K562 (cell line): Measurements from ENCODE around the gene ZNF598. TPM values are rescaled to one million over a fixed set of nuclear protein-coding genes. Genes with fewer than 3 reads are reported as not detected.
A peak's percentile ranks its signal among the peaks of the same experiment; 100 is the strongest.

Experiments
- ATAC-seq: fragments of 200-7000 bp; cut with Tn5 transposase; 3 replicates; pipeline ENCODE4 v1.9.1; 2020; ENCODE audit warnings: moderate library complexity
- BruUV-seq: library from RNA; stranded (reverse); fragments of 400-500 nt; replicated peaks from 2 replicates; lab custom pipeline; 2021; lab: Mats Ljungman, UMichigan
- CTCF ChIA-PET: fragments of 300-600 bp; formaldehyde crosslinking; extraction: SDS; loops from one replicate; lab custom pipeline; 2021; ENCODE audit warnings: low intra/inter-chr PET ratio; lab: Yijun Ruan, JAX
- POLR2A ChIA-PET: fragments of 300-600, 350-650 bp; sonication (Branson Sonifier 250); formaldehyde crosslinking; extraction: SDS; loops from one replicate; lab custom pipeline; 2021; ENCODE audit warnings: antibody characterized with exemption, inconsistent platforms; lab: Yijun Ruan, JAX
- DNase-seq, 4 experiments: peaks; one replicate each; pipeline versions ENCODE4 v3.0.0 to v3.0.0-alpha.2; 2011 to 2018; ENCODE audit warnings: low spot score in 3 of 4, mixed read lengths in 3 of 4; ENCODE audit errors: extremely low read depth in 1 of 4
- FAIRE-seq: peaks from 2 replicates; lab custom pipeline; 2011; peaks lifted over from hg19 to GRCh38; lab: Jason Lieb, UNC
- H2AFZ ChIP-seq: 2 replicates; pipeline ENCODE4 v1.6.0; 2011; ENCODE audit warnings: low read depth, low read length, control low read depth, inconsistent platforms
- H3K27ac ChIP-seq: fragments of 200-600 bp; 3 replicates; pipeline ENCODE4 v1.8.0; 2011; ENCODE audit warnings: low read depth, mild to moderate bottlenecking, control low read depth, inconsistent platforms, low read length, moderate library complexity, mixed read lengths; ENCODE audit errors: extremely low read depth
- H3K27me3 ChIP-seq, 2 experiments: fragments of 300-600 bp in 1 of 2; 2 replicates in 1 of 2; 3 replicates in 1 of 2; pipeline versions ENCODE4 v1.6.0 to v1.8.0; 2011; ENCODE audit warnings: inconsistent platforms in 2 of 2, low read length in 2 of 2, mild to moderate bottlenecking in 1 of 2, mixed read lengths in 1 of 2, moderate library complexity in 1 of 2; ENCODE audit not compliant: control insufficient read depth in 2 of 2, insufficient read depth in 2 of 2
- H3K36me3 ChIP-seq: fragments of 300-600 bp; 3 replicates; pipeline ENCODE4 v1.8.0; 2011; ENCODE audit warnings: mild to moderate bottlenecking, low read length, inconsistent platforms; ENCODE audit not compliant: control insufficient read depth, insufficient read depth
- H3K4me1 ChIP-seq, 2 experiments: fragments of 200-600 bp in 1 of 2; replicated peaks in 1 of 2; 2 replicates in 1 of 2; 3 replicates in 1 of 2; pipeline versions ENCODE4 v1.5.1 to v1.8.0; 2011; ENCODE audit warnings: inconsistent platforms in 2 of 2, low read length in 2 of 2, mild to moderate bottlenecking in 1 of 2, mixed read lengths in 1 of 2, moderate library complexity in 1 of 2; ENCODE audit not compliant: control insufficient read depth in 2 of 2, insufficient read depth in 2 of 2
- H3K4me2 ChIP-seq: 2 replicates; pipeline ENCODE4 v1.6.1; 2011; ENCODE audit warnings: low read length, control low read depth, inconsistent platforms, mixed read lengths; ENCODE audit not compliant: insufficient read depth
- H3K4me3 ChIP-seq: fragments of 200-600 bp; sonication (generic), shearing (Covaris generic); 2 replicates; pipeline ENCODE4 v1.5.1; 2016; ENCODE audit warnings: control low read depth, inconsistent platforms
- H3K79me2 ChIP-seq: fragments of 200-600 bp; 3 replicates; pipeline ENCODE4 v1.8.0; 2011; ENCODE audit warnings: low read length, inconsistent platforms; ENCODE audit not compliant: control insufficient read depth, insufficient read depth
- H3K9ac ChIP-seq, 2 experiments: 2 replicates each; pipeline versions ENCODE4 v1.6.0 to v1.6.1; 2011; ENCODE audit warnings: low read depth in 2 of 2, low read length in 2 of 2, control low read depth in 1 of 2, inconsistent platforms in 1 of 2, mild to moderate bottlenecking in 1 of 2, mixed read lengths in 1 of 2; ENCODE audit not compliant: insufficient read depth in 1 of 2
- H3K9me1 ChIP-seq: one replicate; pipeline ENCODE4 v1.6.0; 2011; ENCODE audit warnings: inconsistent platforms, mild to moderate bottlenecking, low read length, moderate library complexity; ENCODE audit not compliant: control insufficient read depth, insufficient read depth
- H3K9me3 ChIP-seq: replicated peaks from 2 replicates; pipeline ENCODE4 v1.5.1; 2011; ENCODE audit warnings: low read depth, low read length, inconsistent platforms; ENCODE audit not compliant: control insufficient read depth, insufficient read depth
- H4K20me1 ChIP-seq: replicated peaks from 2 replicates; pipeline ENCODE4 v1.6.1; 2011; ENCODE audit warnings: low read length, inconsistent platforms, mixed read lengths; ENCODE audit not compliant: control insufficient read depth, insufficient read depth
- ATF1 ChIP-seq, 2 experiments: fragments of 450-650 bp in 1 of 2; IDR thresholded peaks; 2 replicates each; pipeline ENCODE4 v1.6.1; 2016; ENCODE audit warnings: missing compliant biosample characterization in 1 of 2, missing genetic modification characterization in 1 of 2
- GABPA ChIP-seq: fragments of 200-800 bp; sonication (Bioruptor generic); conservative IDR thresholded peaks from 2 replicates; pipeline ENCODE4 v1.6.1; 2016; ENCODE audit warnings: low read depth, missing genetic modification characterization, missing compliant biosample characterization
- PTRF ChIP-seq: fragments of 450-650 bp; IDR thresholded peaks from 2 replicates; pipeline ENCODE4 v1.6.1; 2016; ENCODE audit warnings: mild to moderate bottlenecking, missing genetic modification characterization, missing compliant biosample characterization
- PURB ChIP-seq: sonication (generic); formaldehyde crosslinking; IDR thresholded peaks from 2 replicates; pipeline ENCODE4 v1.9.0; 2021; ENCODE audit warnings: low read depth, mild to moderate bottlenecking, missing genetic modification reagents
- RFX7 ChIP-seq: fragments of 250-450 bp; sonication (Bioruptor Pico); IDR thresholded peaks from 2 replicates; pipeline ENCODE4 v1.5.1; 2021; ENCODE audit warnings: mild to moderate bottlenecking
- TBP ChIP-seq: optimal IDR thresholded peaks from 2 replicates; pipeline ENCODE3; 2011; ENCODE audit warnings: low read depth, low read length, improper control_type of control experiment
- YY1 ChIP-seq, 3 experiments: IDR thresholded peaks; 2 replicates each; pipeline ENCODE4 v1.6.1; 2011; ENCODE audit warnings: low read length in 2 of 3, mild to moderate bottlenecking in 2 of 3, moderate library complexity in 2 of 3, borderline replicate concordance in 1 of 3, control low read depth in 1 of 3, low read depth in 1 of 3; ENCODE audit not compliant: insufficient read depth in 3 of 3, insufficient replicate concordance in 2 of 3, control insufficient read depth in 1 of 3, insufficient read length in 1 of 3; ENCODE audit errors: extremely low read depth in 1 of 3
- ZNF23 ChIP-seq: fragments of 250-450 bp; sonication (Bioruptor Pico); IDR thresholded peaks from 2 replicates; pipeline ENCODE4 v1.4.0; 2020; ENCODE audit warnings: mild to moderate bottlenecking
- ZNF316 ChIP-seq: fragments of 450-650 bp; IDR thresholded peaks from 2 replicates; pipeline ENCODE4 v1.6.1; 2016
- ZNF76 ChIP-seq: fragments of 250-450 bp; sonication (Bioruptor Pico); IDR thresholded peaks from 2 replicates; pipeline ENCODE4 v1.4.0; 2020; ENCODE audit warnings: mild to moderate bottlenecking, moderate library complexity, borderline replicate concordance
- ZNF766 ChIP-seq: fragments of 200-800 bp; sonication (Bioruptor generic); conservative IDR thresholded peaks from 2 replicates; pipeline ENCODE4 v1.6.1; 2016; ENCODE audit warnings: missing genetic modification characterization, missing compliant biosample characterization
- WGBS: fragments of 100-300 bp; shearing (Covaris generic); methylation state at CpG from one replicate; pipeline ENCODE4 v1.1.6; 2016; ENCODE audit warnings: low coverage, mixed read lengths; ENCODE audit not compliant: insufficient coverage; ENCODE audit errors: missing lambda C conversion rate; 5-methylcytosine and 5-hydroxymethylcytosine counted together
- in situ Hi-C: fragments of 300-500 bp; cut with MboI; formaldehyde crosslinking; loops from 4 replicates; pipeline ENCODE4 v1.15.0; 2018; ENCODE audit warnings: inconsistent platforms, mixed read lengths
- intact Hi-C: fragments of 100-400 bp; cut with micrococcal nuclease; formaldehyde crosslinking; loops from 2 replicates; pipeline ENCODE4 v1.14.2; 2022
- polyA plus RNA-seq, 8 experiments: library from polyadenylated mRNA; depleted of rRNA in 4 of 8; stranded (reverse) in 5 of 8; unstranded in 3 of 8; fragments of >200 nt; fragmentation: Nextera tagmentation in 2 of 8; fragmentation: Illumina TruSeq in 1 of 8; extraction: Ambion mirVana in 2 of 8; extraction: Trizol in 1 of 8; gene quantifications; 2 replicates each; pipeline versions ENCODE4 v1.2.1 to v1.2.3, GENCODE V29; 2011 to 2014; ENCODE audit warnings: inconsistent platforms in 1 of 8, missing spikeins in 1 of 8
- total RNA-seq, 7 experiments: library from RNA; depleted of rRNA in 6 of 7; stranded (reverse); fragments of >200 nt in 6 of 7; fragmentation: Illumina TruSeq in 2 of 7; extraction: Trizol in 2 of 7; gene quantifications; 2 replicates each; pipeline versions ENCODE4 v1.2.1 to v1.2.3, GENCODE V29; 2011 to 2021; ENCODE audit warnings: low replicate concordance in 1 of 7
- TF ChIP-seq, protein P1 (sequence below): sonication (generic); formaldehyde crosslinking; IDR thresholded peaks from 2 replicates; pipeline ENCODE4 v1.8.0; 2022; ENCODE audit warnings: mild to moderate bottlenecking, low read depth, missing genetic modification reagents
- TF ChIP-seq, protein P2 (sequence below): fragments of 250-450 bp; sonication (Bioruptor Pico); IDR thresholded peaks from 2 replicates; pipeline ENCODE4 v1.9.0; 2021; ENCODE audit warnings: mild to moderate bottlenecking, inconsistent platforms
- TF ChIP-seq, protein P3 (sequence below): fragments of 250-450 bp; sonication (Bioruptor Pico); IDR thresholded peaks from 2 replicates; pipeline ENCODE4 v1.8.0; 2022; ENCODE audit warnings: moderate library complexity, mild to moderate bottlenecking, inconsistent platforms

The ZNF598 gene
- total and polyA plus RNA-seq, 9 of the 15 experiments (the other 6 are each of a cell fraction or from before 2014, with no cell fraction given), result 0.11 to 115 (median 29.6) TPM

DNA sequence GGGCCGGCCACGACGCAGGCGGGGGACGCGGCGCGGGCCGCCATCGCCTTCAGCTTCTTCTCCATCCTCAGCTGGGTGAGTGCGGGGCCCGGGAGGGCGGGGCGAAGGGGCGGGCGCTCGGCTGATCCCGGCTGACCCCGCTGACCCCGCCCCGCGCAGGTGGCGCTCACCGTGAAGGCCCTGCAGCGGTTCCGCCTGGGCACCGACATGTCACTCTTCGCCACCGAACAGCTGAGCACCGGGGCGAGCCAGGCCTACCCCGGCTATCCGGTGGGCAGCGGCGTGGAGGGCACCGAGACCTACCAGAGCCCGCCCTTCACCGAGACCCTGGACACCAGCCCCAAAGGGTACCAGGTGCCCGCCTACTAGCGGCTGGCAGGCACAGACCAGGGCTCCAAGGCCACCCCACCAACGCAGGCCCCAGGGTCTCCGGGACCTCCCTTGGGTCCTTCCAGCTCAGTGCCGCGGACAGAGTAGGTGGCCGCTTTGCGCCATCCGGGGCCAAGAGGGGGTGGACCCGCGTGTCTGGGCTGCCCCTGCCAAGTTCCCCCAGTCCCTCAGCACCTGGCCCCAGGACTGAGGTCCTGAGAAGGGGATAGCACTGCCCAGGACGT lies 16.8 kb downstream of the ZNF598 start (continued):
- TF ChIP-seq, protein P1, sequence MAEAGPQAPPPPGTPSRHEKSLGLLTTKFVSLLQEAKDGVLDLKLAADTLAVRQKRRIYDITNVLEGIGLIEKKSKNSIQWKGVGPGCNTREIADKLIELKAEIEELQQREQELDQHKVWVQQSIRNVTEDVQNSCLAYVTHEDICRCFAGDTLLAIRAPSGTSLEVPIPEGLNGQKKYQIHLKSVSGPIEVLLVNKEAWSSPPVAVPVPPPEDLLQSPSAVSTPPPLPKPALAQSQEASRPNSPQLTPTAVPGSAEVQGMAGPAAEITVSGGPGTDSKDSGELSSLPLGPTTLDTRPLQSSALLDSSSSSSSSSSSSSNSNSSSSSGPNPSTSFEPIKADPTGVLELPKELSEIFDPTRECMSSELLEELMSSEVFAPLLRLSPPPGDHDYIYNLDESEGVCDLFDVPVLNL, result 0 out of 2 replicates have a peak, but pooled peaks have one; percentile 1
- TF ChIP-seq ZNF23 (CRISPR knock-in tag), result no peak
- TF ChIP-seq, all 486 proteins: peak for 29

DNA sequence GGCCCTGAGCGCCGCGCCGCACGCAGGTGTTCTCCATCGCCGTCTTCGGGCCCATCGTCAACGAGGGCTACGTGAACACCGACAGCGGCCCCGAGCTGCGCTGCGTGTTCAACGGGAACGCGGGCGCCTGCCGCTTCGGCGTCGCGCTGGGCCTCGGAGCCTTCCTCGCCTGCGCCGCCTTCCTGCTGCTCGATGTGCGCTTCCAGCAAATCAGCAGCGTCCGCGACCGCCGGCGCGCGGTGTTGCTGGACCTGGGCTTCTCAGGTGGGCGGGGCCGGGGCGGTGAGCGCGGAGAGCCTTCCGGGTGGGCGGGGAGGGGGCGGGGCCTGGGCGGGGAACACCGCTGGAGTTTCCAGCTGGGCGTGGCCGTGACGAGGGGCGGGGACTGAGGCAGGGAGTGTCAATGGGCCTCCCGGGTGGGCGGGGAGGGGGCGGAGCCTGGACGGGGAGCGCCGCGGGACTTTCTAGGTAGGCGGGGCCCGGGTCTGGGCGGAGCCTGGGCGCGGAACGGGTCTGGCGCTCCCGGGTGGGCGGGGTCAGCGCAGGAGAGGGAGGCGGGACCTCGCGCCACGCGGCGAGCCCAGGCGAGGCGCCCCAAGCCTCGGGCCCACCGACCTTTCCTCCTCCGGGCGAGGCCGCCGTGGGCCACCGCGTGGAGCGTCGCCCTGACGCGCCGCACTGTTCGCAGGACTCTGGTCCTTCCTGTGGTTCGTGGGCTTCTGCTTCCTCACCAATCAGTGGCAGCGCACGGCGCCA lies 17.5 kb downstream of the ZNF598 start:
- POLR2A ChIA-PET, result interaction anchor here (0.5 to 5.5 kb wide), 7 partner anchors 12 to 436 kb away, joined by 3 to 50 read pairs (median 3); partner anchors contain the start of genes RNF151 and RPS2
- peak; percentile 97 to 99 (median 97) for DNase-seq
- Histone ChIP-seq H3K4me2 (peak overlapping the region; percentile 87), H2AFZ (peak overlapping the region; percentile 95), H3K4me1 (peaks cover 29 to 56% of the 10 kb centered on the region in 2 experiments), H3K9ac (peak overlapping the region; percentile 80 to 96), H3K9me3 (no peaks in the 10 kb centered on the region), H4K20me1 (no peaks in the 10 kb centered on the region; the same call in 1 of the 2 replicates), H3K27me3 (no peaks in the 10 kb centered on the region), H3K27ac (peak overlapping the region; percentile 94), H3K9me1 (no peaks in the 10 kb centered on the region), H3K4me3 (peak overlapping the region; percentile 64), H3K79me2 (peaks cover 31% of the 10 kb centered on the region), H3K36me3 (peaks cover 22% of the 10 kb centered on the region; the same call in 2 of the 3 replicates)
- CTCF ChIA-PET, result no interaction called here
- peak; percentile 86 for FAIRE-seq
- peak; percentile 82 for ATAC-seq
- BruUV-seq, result no TSS peak
- WGBS, result 2% methylated on average over 33 of the region's 96 CpGs
- in situ Hi-C loops, result no loop called here
- intact Hi-C loops, result loop anchor here (2.0 kb wide), 1 partner anchor 17 kb away; the partner anchor contains the start of gene ZNF598
- TF ChIP-seq RFX7 (CRISPR knock-in tag), result no peak
- no peak; the same call in 1 of the 2 replicates for TF ChIP-seq ZNF76
- TF ChIP-seq, protein P2, sequence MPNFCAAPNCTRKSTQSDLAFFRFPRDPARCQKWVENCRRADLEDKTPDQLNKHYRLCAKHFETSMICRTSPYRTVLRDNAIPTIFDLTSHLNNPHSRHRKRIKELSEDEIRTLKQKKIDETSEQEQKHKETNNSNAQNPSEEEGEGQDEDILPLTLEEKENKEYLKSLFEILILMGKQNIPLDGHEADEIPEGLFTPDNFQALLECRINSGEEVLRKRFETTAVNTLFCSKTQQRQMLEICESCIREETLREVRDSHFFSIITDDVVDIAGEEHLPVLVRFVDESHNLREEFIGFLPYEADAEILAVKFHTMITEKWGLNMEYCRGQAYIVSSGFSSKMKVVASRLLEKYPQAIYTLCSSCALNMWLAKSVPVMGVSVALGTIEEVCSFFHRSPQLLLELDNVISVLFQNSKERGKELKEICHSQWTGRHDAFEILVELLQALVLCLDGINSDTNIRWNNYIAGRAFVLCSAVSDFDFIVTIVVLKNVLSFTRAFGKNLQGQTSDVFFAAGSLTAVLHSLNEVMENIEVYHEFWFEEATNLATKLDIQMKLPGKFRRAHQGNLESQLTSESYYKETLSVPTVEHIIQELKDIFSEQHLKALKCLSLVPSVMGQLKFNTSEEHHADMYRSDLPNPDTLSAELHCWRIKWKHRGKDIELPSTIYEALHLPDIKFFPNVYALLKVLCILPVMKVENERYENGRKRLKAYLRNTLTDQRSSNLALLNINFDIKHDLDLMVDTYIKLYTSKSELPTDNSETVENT (CRISPR knock-in tag), result peak; percentile 92
- no peak for TF ChIP-seq ATF1 (CRISPR knock-in tag; IDR thresholded peaks at IDR 0.05)
- peak; percentile 41; the same call in 1 of the 2 replicates for TF ChIP-seq ATF1 (tag; IDR thresholded peaks at IDR 0.05)
- TF ChIP-seq PTRF (tag), result no peak
- peak; percentile 48 for TF ChIP-seq GABPA
- no peak for TF ChIP-seq PURB
- TF ChIP-seq, protein P3, sequence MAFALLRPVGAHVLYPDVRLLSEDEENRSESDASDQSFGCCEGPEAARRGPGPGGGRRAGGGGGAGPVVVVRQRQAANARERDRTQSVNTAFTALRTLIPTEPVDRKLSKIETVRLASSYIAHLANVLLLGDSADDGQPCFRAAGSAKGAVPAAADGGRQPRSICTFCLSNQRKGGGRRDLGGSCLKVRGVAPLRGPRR (CRISPR knock-in tag), result no peak
- TF ChIP-seq YY1 (IDR thresholded peaks at IDR 0.05; ENCODE audit: borderline replicate concordance in 1 of 3, control insufficient read depth in 1 of 3, extremely low read depth in 1 of 3, insufficient read depth in 3 of 3, insufficient read length in 1 of 3, insufficient replicate concordance in 2 of 3, low read depth in 1 of 3, low read length in 2 of 3), result peak in 1 of 3 experiments; percentile 18
- TF ChIP-seq TBP, result peak; percentile 25
- TF ChIP-seq ZNF316, result no peak
- TF ChIP-seq ZNF766 (CRISPR knock-in tag), result no peak
